Ovary (tissue), 3 donors: ENCODE measurements around the gene CACNG6.

Experiments used
- CTCF ChIP-seq, 3 donors: fragments of 450-650 bp in 2 of 3; fragments of 200-600 bp in 1 of 3; IDR thresholded peaks; one replicate each; pipeline versions ENCODE4 v1.5.1 to v1.8.0; 2016 to 2022; ENCODE audit warnings: antibody characterized with exemption in 3 of 3, mild to moderate bottlenecking in 1 of 3
- EP300 ChIP-seq: sonication (generic); formaldehyde crosslinking; IDR thresholded peaks from one replicate; pipeline ENCODE4 v1.6.1; 2017; ENCODE audit warnings: antibody characterized with exemption
- donor health status: DM: no; HTN: no; CAD: no.

- TF ChIP-seq CTCF (IDR thresholded peaks at IDR 0.05) = no peak
- TF ChIP-seq EP300 = no peak
Observed at GRCh38 chr19:54017261-54017660, 25.8 kb downstream of the CACNG6 start.
